Thyroid gland (tissue), 4 donors: ENCODE measurements around the gene IRAK3. TPM values are rescaled to one million over a fixed set of nuclear protein-coding genes. Genes with fewer than 3 reads are reported as not detected.

Experiments
- DNase-seq, 2 donors: peaks; one replicate each; pipeline ENCODE4 v3.0.0-alpha.2; 2019
- H3K27ac ChIP-seq, 3 donors: fragments of 200-600 bp; sonication (generic); 1 replicate in 2 of 3; 2 replicates in 1 of 3; pipeline ENCODE4 v1.5.1; 2016 to 2019; ENCODE audit warnings: mild to moderate bottlenecking in 1 of 3, moderate library complexity in 1 of 3
- H3K27me3 ChIP-seq: fragments of 200-600 bp; sonication (generic); one replicate; pipeline ENCODE4 v1.5.1; 2019
- H3K36me3 ChIP-seq, 2 donors: fragments of 200-600 bp; sonication (generic); one replicate each; pipeline ENCODE4 v1.5.1; 2016 to 2019
- H3K4me1 ChIP-seq, 2 donors: fragments of 200-600 bp; sonication (generic); one replicate each; pipeline ENCODE4 v1.5.1; 2017 to 2019
- H3K4me3 ChIP-seq, 3 donors: fragments of 200-600 bp; sonication (generic); replicated peaks in 1 of 3; 1 replicate in 2 of 3; 2 replicates in 1 of 3; pipeline ENCODE4 v1.5.1; 2016; ENCODE audit warnings: mild to moderate bottlenecking in 1 of 3
- H3K9me3 ChIP-seq: fragments of 200-600 bp; sonication (generic); one replicate; pipeline ENCODE4 v1.5.1; 2017
- CTCF ChIP-seq, 6 experiments: fragments of 200-600 bp in 3 of 6; fragments of 450-650 bp in 3 of 6; sonication (generic) in 3 of 6; IDR thresholded peaks; one replicate each; pipeline ENCODE4 v1.5.1; 2016 to 2019; ENCODE audit warnings: antibody characterized with exemption in 6 of 6, mild to moderate bottlenecking in 2 of 6, inconsistent platforms in 1 of 6, moderate library complexity in 1 of 6
- POLR2A ChIP-seq, 2 donors: fragments of 450-650 bp; IDR thresholded peaks; one replicate each; pipeline ENCODE4 v1.6.1; 2017; ENCODE audit warnings: antibody characterized with exemption in 2 of 2, mild to moderate bottlenecking in 2 of 2, moderate library complexity in 1 of 2
- WGBS, 2 donors: methylation state at CpG; one replicate each; pipeline ENCODE4 v1.1.5; 2017; 5-methylcytosine and 5-hydroxymethylcytosine counted together
- intact Hi-C: fragments of 100-400 bp; cut with DNase I; formaldehyde crosslinking; loops from one replicate; pipeline ENCODE4 v1.15.1; 2023
- total RNA-seq, 4 donors: library from RNA; depleted of rRNA; stranded (reverse); fragments of >200 nt; gene quantifications; one replicate each; pipeline ENCODE4 v1.2.3, GENCODE V29; 2016

The IRAK3 gene
- total RNA-seq, 4 donors from 2014 or later = 8.0 to 26.6 (median 17.6) TPM

- intact Hi-C loops = no loop called here
- 63 to 78% methylated on average over 1 of the region's 1 CpG for WGBS, 2 donors
- DNase-seq = no peak
- no peak overlapping the region for H3K27ac ChIP-seq
- no peaks in the 10 kb centered on the region for H3K36me3 ChIP-seq
- H3K27me3 ChIP-seq = no peaks in the 10 kb centered on the region
- no peak overlapping the region for H3K4me3 ChIP-seq
- H3K9me3 ChIP-seq = no peaks in the 10 kb centered on the region
- peaks cover 0 to 7% of the 10 kb centered on the region in 2 donors for H3K4me1 ChIP-seq
- TF ChIP-seq POLR2A (IDR thresholded peaks at IDR 0.05) (no peak), CTCF (IDR thresholded peaks at IDR 0.05) (no peak)
Measured at GRCh38 chr12:66190519-66191370, 1.7 kb downstream of the IRAK3 start.

- no peaks in the 10 kb centered on the region for H3K9me3 ChIP-seq
- no peak for DNase-seq
- H3K36me3 ChIP-seq = no peaks in the 10 kb centered on the region
- TF ChIP-seq POLR2A (IDR thresholded peaks at IDR 0.05) (no peak), CTCF (IDR thresholded peaks at IDR 0.05) (no peak)
- 73 to 76% methylated on average over 7 of the region's 7 CpGs for WGBS, 2 donors
- no peak overlapping the region for H3K4me3 ChIP-seq
- peaks cover 3 to 7% of the 10 kb centered on the region in 2 donors for H3K4me1 ChIP-seq
- H3K27ac ChIP-seq = no peak overlapping the region
- H3K27me3 ChIP-seq = no peaks in the 10 kb centered on the region
- intact Hi-C loops = no loop called here
Measured at GRCh38 chr12:66191547-66192126, 2.6 kb downstream of the IRAK3 start.

- DNase-seq = no peak
- intact Hi-C loops = no loop called here
- Histone ChIP-seq H3K27me3 (no peaks in the 10 kb centered on the region), H3K27ac (no peak overlapping the region), H3K9me3 (no peaks in the 10 kb centered on the region), H3K4me3 (no peak overlapping the region), H3K36me3 (no peaks in the 10 kb centered on the region), H3K4me1 (peaks cover 0 to 7% of the 10 kb centered on the region in 2 donors)
- TF ChIP-seq POLR2A (IDR thresholded peaks at IDR 0.05) (no peak), CTCF (IDR thresholded peaks at IDR 0.05) (no peak)
- WGBS, 2 donors = 96 to 98% methylated on average over 2 of the region's 2 CpGs
Measured at GRCh38 chr12:66194122-66194521, 5.1 kb downstream of the IRAK3 start.

- Histone ChIP-seq H3K27ac (no peak overlapping the region), H3K27me3 (no peaks in the 10 kb centered on the region), H3K9me3 (no peaks in the 10 kb centered on the region), H3K36me3 (no peaks in the 10 kb centered on the region), H3K4me1 (peaks cover 0 to 7% of the 10 kb centered on the region in 2 donors), H3K4me3 (no peak overlapping the region)
- 57 to 61% methylated on average over 6 of the region's 6 CpGs for WGBS, 2 donors
- TF ChIP-seq POLR2A (IDR thresholded peaks at IDR 0.05) (no peak), CTCF (IDR thresholded peaks at IDR 0.05) (no peak)
- intact Hi-C loops = no loop called here
- DNase-seq = no peak
Measured at GRCh38 chr12:66195242-66195641, 6.2 kb downstream of the IRAK3 start.

GRCh38 chr12:66196806-66197205 is 7.8 kb downstream of the IRAK3 start:
- H3K4me3 ChIP-seq = no peak overlapping the region
- H3K4me1 ChIP-seq = peaks cover 0 to 7% of the 10 kb centered on the region in 2 donors
- DNase-seq = no peak
- WGBS, 2 donors = 30 to 36% methylated on average over 3 of the region's 3 CpGs
- peak overlapping the region in 1 of 3 donors; percentile 8 for H3K27ac ChIP-seq
- intact Hi-C loops = no loop called here
- no peaks in the 10 kb centered on the region for H3K9me3 ChIP-seq
- TF ChIP-seq CTCF (IDR thresholded peaks at IDR 0.05) = no peak
- no peak for TF ChIP-seq POLR2A (IDR thresholded peaks at IDR 0.05)
- no peaks in the 10 kb centered on the region for H3K27me3 ChIP-seq
- no peaks in the 10 kb centered on the region for H3K36me3 ChIP-seq
